ENCODE data around the gene PDE4D. TPM values are rescaled to one million over a fixed set of nuclear protein-coding genes. Genes with fewer than 3 reads are reported as not detected.

The PDE4D gene
- total and polyA plus RNA-seq, 4 donors = 12.8 to 167 (median 44.5) TPM

GRCh38 chr5:59361454-59361853 lies 532.1 kb downstream of the PDE4D start:
- Histone ChIP-seq H3K9me3 (ENCODE audit: control insufficient read depth in 4 of 4, insufficient read depth in 3 of 4, low read length in 3 of 4) (no peaks in the 10 kb centered on the region), H3K36me3 (ENCODE audit: control insufficient read depth in 4 of 4, insufficient read depth in 4 of 4, low read length in 4 of 4) (no peaks in the 10 kb centered on the region), H3K9ac (ENCODE audit: insufficient read depth in 1 of 2, low read length in 2 of 2) (no peak overlapping the region), H3K27me3 (ENCODE audit: control insufficient read depth in 3 of 3, insufficient read depth in 3 of 3, low read length in 2 of 3) (no peaks in the 10 kb centered on the region), H3K4me1 (ENCODE audit: control insufficient read depth in 5 of 5, insufficient read depth in 5 of 5, low read length in 5 of 5) (peaks cover 0 to 53% (median 28%) of the 10 kb centered on the region in 5 donors), H3K27ac (ENCODE audit: low read depth in 1 of 2, low read length in 1 of 2) (no peak overlapping the region), H3K4me3 (no peak overlapping the region)
- TF ChIP-seq, protein P1, sequence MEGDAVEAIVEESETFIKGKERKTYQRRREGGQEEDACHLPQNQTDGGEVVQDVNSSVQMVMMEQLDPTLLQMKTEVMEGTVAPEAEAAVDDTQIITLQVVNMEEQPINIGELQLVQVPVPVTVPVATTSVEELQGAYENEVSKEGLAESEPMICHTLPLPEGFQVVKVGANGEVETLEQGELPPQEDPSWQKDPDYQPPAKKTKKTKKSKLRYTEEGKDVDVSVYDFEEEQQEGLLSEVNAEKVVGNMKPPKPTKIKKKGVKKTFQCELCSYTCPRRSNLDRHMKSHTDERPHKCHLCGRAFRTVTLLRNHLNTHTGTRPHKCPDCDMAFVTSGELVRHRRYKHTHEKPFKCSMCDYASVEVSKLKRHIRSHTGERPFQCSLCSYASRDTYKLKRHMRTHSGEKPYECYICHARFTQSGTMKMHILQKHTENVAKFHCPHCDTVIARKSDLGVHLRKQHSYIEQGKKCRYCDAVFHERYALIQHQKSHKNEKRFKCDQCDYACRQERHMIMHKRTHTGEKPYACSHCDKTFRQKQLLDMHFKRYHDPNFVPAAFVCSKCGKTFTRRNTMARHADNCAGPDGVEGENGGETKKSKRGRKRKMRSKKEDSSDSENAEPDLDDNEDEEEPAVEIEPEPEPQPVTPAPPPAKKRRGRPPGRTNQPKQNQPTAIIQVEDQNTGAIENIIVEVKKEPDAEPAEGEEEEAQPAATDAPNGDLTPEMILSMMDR (IDR thresholded peaks at IDR 0.05; ENCODE audit: control extremely low read depth, extremely low read depth) = no peak
- 44 to 82% methylated on average over 1 of the region's 1 CpG for WGBS, 2 donors
- DNase-seq (no peak), ATAC-seq (ENCODE audit: insufficient read depth, low FRiP score) (no peak)

DNA sequence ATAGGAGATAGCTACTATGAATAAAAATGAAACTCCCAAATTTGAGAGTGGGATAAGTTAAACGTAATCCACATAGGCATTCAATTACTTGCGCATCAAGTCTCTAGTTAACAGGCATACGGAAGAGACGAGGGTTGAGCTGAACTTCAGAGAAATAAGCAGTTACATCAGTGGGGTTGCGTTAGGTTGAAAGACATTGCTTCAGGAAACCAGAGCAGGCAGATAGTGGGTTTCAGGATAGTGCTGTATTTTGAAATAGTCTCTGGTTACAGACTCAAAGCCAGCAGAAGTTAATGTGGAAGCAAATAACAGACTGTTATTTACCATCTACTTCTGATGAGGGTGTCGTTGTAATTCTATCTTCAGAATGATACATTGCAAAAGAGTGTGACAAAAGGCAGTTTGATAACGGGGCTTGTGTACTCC lies 533.4 kb downstream of the PDE4D start:
- Histone ChIP-seq H3K27ac (ENCODE audit: low read depth in 1 of 2, low read length in 1 of 2) (no peak overlapping the region), H3K9ac (ENCODE audit: insufficient read depth in 1 of 2, low read length in 2 of 2) (no peak overlapping the region), H3K9me3 (ENCODE audit: control insufficient read depth in 4 of 4, insufficient read depth in 3 of 4, low read length in 3 of 4) (no peaks in the 10 kb centered on the region), H3K27me3 (ENCODE audit: control insufficient read depth in 3 of 3, insufficient read depth in 3 of 3, low read length in 2 of 3) (no peaks in the 10 kb centered on the region), H3K4me3 (no peak overlapping the region), H3K4me1 (ENCODE audit: control insufficient read depth in 5 of 5, insufficient read depth in 5 of 5, low read length in 5 of 5) (peaks cover 0 to 64% (median 27%) of the 10 kb centered on the region in 5 donors), H3K36me3 (ENCODE audit: control insufficient read depth in 4 of 4, insufficient read depth in 4 of 4, low read length in 4 of 4) (no peaks in the 10 kb centered on the region)
- TF ChIP-seq, protein P1 (IDR thresholded peaks at IDR 0.05; ENCODE audit: control extremely low read depth, extremely low read depth) = no peak
- WGBS, 2 donors = 38 to 52% methylated on average over 7 of the region's 7 CpGs
- DNase-seq (peak in 1 of 3 donors; percentile 57), ATAC-seq (ENCODE audit: insufficient read depth, low FRiP score) (no peak)

- no peak for ATAC-seq (ENCODE audit: insufficient read depth, low FRiP score)
- Histone ChIP-seq H3K9ac (ENCODE audit: insufficient read depth in 1 of 2, low read length in 2 of 2) (peak overlapping the region in 1 of 2 donors; percentile 2), H3K4me1 (ENCODE audit: control insufficient read depth in 5 of 5, insufficient read depth in 5 of 5, low read length in 5 of 5) (peaks cover 0 to 63% (median 26%) of the 10 kb centered on the region in 5 donors), H3K27me3 (ENCODE audit: control insufficient read depth in 3 of 3, insufficient read depth in 3 of 3, low read length in 2 of 3) (no peaks in the 10 kb centered on the region), H3K36me3 (ENCODE audit: control insufficient read depth in 4 of 4, insufficient read depth in 4 of 4, low read length in 4 of 4) (no peaks in the 10 kb centered on the region), H3K27ac (ENCODE audit: low read depth in 1 of 2, low read length in 1 of 2) (peak overlapping the region in 1 of 2 donors; percentile 83), H3K9me3 (ENCODE audit: control insufficient read depth in 4 of 4, insufficient read depth in 3 of 4, low read length in 3 of 4) (no peaks in the 10 kb centered on the region), H3K4me3 (no peak overlapping the region)
- 50 to 60% methylated on average over 5 of the region's 5 CpGs for WGBS, 2 donors
- TF ChIP-seq, protein P1 (IDR thresholded peaks at IDR 0.05; ENCODE audit: control extremely low read depth, extremely low read depth) = no peak
- peak; percentile 63 to 76 (median 71) for DNase-seq
Observed at GRCh38 chr5:59358005-59358861, 535.3 kb downstream of the PDE4D start.

Data from lung (tissue), 12 donors.